NCI-H146 treated with DMSO at 0.1 percent for 48 hours (cell line): ENCODE data around the gene KLK4.

Experiments
- DNase-seq: peaks from one replicate; lab custom pipeline; 2025; ENCODE audit not compliant: unreplicated experiment; lab: John Stamatoyannopoulos, UW

Gene KLK4

GRCh38 chr19:50882188-50882587 is 29.0 kb downstream of the KLK4 start:
- no peak for DNase-seq

- no peak for DNase-seq
Observed at GRCh38 chr19:50880241-50880640, 31.0 kb downstream of the KLK4 start.

- no peak for DNase-seq
Observed at GRCh38 chr19:50878851-50879250, 32.3 kb downstream of the KLK4 start.

GRCh38 chr19:50877338-50877737 is 33.9 kb downstream of the KLK4 start:
- DNase-seq: peak; percentile 83

GRCh38 chr19:50876456-50876855 is 34.7 kb downstream of the KLK4 start:
- no peak for DNase-seq

GRCh38 chr19:50875795-50876422 is 35.3 kb downstream of the KLK4 start:
- DNase-seq: no peak

GRCh38 chr19:50874211-50874610 is 37.0 kb downstream of the KLK4 start:
- DNase-seq: no peak

- DNase-seq: no peak
Observed at GRCh38 chr19:50873056-50873455, 38.1 kb downstream of the KLK4 start, which contains the start of gene KLK2. KLK2 (plus strand) TSS chr19:50873439; CDS start chr19:50873474, 35 bp downstream.

GRCh38 chr19:50870417-50871089 is 40.6 kb downstream of the KLK4 start:
- peak; percentile 69 for DNase-seq

GRCh38 chr19:50869479-50869878 is 41.7 kb downstream of the KLK4 start:
- no peak for DNase-seq

GRCh38 chr19:50861496-50862286 is 49.5 kb downstream of the KLK4 start:
- no peak for DNase-seq

GRCh38 chr19:50861010-50861409 is 50.2 kb downstream of the KLK4 start:
- DNase-seq: no peak

- DNase-seq: no peak
Observed at GRCh38 chr19:50859849-50860248, 51.3 kb downstream of the KLK4 start.

- DNase-seq: peak; percentile 97
Observed at GRCh38 chr19:50858886-50859285, 52.3 kb downstream of the KLK4 start.

GRCh38 chr19:50857366-50857765 is 53.8 kb downstream of the KLK4 start:
- DNase-seq: no peak
